Fibroblast of skin of right quadriceps (primary cell): ENCODE data around the gene KCNMB2.

Source experiments
- DNase-seq: peaks from one replicate; pipeline ENCODE4 v3.0.0-alpha.2; 2013

Gene KCNMB2

DNA sequence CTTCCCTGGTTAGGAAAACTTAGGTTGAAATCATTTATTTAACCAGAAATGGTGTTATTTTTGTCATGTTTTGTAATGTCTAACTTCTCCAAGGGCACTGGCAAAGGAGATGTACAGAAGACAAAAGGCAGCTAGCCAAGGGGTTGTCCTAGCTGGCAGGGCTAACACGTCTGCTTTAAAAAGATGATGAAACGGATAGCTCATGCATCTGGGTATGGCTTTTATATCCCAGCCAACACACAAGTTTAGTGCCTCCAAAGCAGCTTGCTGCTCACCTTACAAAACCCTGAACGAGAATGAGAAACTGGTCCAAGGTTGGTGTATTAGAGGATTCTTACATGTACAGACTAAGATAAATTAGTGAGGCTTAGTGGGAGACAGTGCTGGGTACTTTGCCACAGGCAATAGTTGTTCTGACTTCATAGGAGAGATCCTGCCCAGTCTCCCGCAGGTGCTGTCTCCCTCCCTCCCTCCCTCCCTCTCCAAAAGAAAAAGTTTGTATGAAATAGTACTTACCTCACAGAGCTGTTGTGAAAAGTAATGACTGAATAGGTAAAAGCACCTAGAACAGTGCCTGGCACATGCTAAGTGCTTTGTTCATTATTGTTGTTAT lies 47.8 kb downstream of the KCNMB2 start:
- no peak for DNase-seq

GRCh38 chr3:178584722-178585380 lies 48.6 kb downstream of the KCNMB2 start:
- no peak for DNase-seq

GRCh38 chr3:178585454-178585853 lies 49.2 kb downstream of the KCNMB2 start:
- DNase-seq = no peak

GRCh38 chr3:178586076-178586475 lies 49.8 kb downstream of the KCNMB2 start:
- DNase-seq = no peak

DNA sequence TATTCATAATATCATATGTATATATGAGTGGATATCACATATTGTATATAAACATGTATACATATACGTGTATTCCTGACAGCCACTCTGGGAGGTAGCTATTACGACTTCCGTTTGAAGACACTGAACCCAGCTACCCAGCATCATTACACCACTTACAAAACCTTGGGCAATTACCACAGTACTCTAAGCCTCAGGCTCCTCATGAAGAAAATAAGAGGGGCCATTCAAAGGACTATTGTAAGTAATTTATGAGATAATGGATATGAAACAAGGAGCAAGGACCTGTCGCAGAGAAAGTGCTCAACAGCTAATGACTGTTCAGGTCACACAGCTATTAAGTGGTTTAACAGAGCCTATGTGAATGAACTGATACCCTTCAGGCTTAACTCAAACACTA lies 52.4 kb downstream of the KCNMB2 start:
- DNase-seq = no peak

- no peak for DNase-seq
Measured at GRCh38 chr3:178593786-178594185, 57.5 kb downstream of the KCNMB2 start.

- no peak for DNase-seq
Measured at GRCh38 chr3:178597371-178597770, 61.1 kb downstream of the KCNMB2 start.

DNA sequence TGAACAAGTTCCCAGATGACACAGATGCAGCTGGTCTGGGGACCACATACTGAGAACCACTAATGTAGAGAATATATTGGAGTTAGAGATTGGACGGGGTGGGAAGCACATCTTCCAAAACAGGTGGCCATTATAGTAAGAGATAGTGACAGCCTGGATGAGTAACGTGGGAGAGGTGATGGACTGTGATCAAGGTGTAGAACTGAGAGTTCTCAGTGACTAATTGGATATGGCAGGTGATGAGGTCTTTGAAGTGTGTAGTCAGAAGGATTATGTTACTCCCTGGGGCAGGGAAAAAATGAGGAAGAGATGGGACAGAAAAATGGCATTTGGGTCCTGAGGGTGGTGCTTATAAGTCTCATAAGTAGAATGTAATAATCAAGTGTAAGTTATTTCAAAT lies 66.6 kb downstream of the KCNMB2 start:
- DNase-seq = no peak

GRCh38 chr3:178603735-178604134 lies 67.5 kb downstream of the KCNMB2 start:
- no peak for DNase-seq

GRCh38 chr3:178618197-178618596 lies 82.0 kb downstream of the KCNMB2 start:
- peak; percentile 3 for DNase-seq

DNA sequence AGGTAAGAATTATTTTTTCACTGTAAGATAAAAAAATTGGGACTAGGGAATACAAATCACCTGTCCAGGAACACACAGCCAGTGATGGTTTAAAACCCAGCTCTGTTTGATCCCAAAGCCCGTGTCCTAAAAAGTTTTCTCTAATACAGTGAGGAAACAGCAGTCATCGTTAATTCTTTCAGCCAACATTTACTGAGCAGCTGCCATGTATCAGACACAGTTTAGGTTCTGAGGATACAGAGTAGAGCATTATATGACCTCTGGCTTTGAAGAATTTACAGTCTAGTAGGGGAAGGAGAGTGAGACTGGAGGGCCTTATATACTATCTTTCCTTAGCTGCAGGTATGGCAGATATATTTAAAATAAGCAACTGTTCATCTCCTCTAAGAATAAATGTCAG lies 82.7 kb downstream of the KCNMB2 start:
- no peak for DNase-seq

DNA sequence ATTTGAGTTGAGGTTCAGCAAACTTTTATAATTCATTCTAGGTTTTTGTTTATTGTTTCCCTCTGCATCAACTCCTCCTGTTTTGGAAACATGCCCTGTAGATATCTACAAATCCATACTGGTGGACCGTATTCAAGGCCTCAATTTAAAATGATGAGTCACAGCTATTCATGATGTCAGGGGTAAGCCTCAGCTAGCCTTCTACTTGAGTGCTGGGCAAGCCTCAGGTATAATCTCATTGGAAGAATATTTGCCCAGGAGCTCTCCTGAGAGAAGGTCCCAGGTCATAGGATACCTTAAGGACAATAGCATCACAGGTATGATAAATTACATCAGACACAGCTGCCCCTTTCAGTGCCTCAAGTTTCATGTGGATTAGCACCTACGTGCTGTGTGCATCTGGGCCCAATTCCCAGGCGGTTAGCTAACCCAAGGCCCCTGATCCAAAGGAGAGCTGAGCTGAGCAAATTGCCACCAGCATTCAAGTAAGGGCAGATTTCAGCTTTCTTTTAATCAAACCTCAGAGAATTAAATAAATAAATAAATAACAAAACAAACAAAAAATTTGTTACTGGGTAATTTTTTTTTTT lies 87.5 kb downstream of the KCNMB2 start:
- no peak for DNase-seq

DNA sequence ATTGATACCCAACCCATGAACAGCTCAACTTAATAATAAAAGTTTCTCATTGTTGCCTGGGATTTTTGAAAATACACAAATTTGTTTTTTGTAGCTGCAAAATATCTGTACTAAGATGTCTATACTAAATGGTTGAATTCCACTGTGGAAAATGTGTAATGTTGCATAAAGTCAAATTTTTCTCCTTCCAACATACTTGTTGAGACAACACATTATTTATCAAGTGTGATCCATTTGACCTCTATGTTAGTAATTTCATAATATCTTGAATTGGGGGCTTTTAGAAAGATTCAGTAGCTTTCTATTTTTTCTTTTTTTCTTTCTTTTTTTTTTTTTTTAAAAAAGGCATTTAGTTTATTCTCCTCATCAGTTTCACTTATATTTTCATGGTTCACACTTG lies 88.0 kb downstream of the KCNMB2 start:
- DNase-seq = no peak

- no peak for DNase-seq
Measured at GRCh38 chr3:178625053-178625600, 88.9 kb downstream of the KCNMB2 start.

DNA sequence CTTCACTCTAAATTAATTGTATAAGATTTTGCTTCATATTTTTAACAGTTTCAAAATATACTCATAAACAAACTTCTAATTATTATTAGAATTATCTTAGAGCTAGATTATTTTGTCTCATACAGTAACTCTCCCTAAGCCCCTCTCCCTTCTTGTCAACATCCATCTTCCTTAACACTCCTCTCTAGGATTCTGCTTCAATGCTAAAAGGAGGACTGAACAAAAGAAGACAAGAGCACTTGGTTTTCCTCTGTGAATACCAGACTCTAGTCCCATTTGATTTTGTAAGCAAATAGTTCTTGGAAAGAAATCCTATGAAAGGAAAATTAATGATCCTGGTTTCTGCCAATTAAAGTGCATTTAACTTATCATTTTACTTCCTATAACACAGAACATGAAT lies 91.8 kb downstream of the KCNMB2 start:
- no peak for DNase-seq

DNA sequence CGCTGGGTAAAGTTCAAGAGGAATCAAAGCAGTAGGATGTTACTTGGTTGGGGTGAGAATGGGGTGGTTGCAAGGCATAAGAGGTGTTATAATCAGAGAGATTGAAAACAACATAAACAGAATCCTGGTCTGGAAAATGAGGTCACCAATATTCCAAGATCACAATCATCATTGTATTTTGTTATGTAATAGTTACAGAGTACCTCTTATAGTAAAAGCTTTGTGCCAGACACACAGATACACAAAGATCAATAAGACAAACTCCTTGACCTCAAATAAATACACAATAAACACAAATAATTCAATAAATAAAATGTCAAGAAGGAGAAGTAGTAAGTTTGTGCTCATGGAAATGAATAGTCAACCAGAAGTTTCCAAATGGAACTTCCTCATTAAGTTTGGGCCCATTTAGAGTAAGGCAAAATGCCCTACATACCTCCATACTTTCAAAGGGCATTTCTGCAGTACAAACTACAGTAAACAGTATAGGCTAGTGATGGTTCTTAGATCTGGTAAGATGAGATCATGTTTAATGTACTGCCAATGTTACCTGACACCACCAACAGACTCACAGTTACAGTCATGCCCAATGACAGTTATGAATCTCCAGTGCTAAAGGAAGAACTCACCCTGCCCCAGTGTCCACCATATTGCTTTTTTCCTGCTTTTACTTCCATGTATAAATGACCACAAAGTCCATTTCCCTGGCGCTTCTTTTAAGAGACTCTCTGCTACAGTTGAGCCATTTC lies 93.4 kb downstream of the KCNMB2 start:
- DNase-seq = no peak

DNA sequence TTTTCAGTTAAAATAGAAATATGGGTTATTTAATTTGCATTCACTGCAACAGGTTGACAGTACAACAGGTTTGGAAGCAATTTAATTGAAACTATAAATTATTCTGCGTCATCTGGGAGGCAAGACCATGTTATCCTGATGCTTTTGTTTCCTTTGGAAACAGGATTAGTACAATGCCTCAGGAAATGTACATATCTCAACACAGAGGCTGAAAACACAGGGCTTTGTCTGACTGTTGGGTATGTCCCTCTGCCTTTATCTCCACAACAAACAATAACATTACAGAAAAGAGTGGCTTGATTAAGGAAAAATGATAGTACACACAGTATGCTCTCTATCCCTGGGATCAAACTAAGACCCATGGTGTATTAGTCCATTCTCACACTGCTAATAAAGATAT lies 95.7 kb downstream of the KCNMB2 start:
- no peak for DNase-seq

DNA sequence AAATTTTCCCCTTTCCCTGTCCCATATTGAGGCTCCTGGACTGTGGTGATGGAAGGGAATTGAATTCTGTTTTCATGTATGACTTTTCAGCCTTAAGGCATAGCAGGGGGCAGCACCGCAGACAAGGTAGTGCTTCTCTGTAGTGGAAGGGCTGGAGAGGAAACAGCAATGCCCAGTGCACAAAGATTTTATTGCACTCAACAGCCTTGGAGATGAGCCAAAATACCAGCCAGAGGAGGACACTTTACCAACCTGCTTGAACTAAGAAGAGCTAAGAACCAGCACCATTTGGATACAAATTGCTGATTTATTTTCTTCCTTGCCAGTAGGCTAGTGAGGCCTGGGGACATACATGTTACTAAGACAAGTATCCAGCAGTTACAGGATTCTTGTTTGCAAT lies 98.7 kb downstream of the KCNMB2 start:
- no peak for DNase-seq

- DNase-seq = no peak
Measured at GRCh38 chr3:178637802-178638201, 101.6 kb downstream of the KCNMB2 start.

DNA sequence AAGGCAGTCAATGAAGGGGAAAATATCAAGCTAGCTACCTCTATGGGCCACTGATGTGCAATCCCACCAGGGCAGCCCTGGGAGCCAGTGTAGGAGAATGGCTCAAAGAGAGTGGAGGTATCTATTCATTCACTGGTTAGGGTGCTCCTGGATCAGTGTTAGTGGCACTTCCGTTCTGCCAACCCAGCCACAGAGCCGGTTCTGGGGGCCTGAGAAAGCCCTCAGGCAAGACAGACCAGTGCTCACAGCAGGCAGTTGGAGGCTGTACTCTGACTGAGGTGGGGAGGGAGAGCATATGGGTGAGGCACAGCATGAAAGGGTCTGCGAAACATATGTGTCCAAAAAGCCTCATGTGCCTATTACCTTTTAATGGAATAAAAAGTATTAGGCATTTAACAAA lies 109.3 kb downstream of the KCNMB2 start:
- no peak for DNase-seq

GRCh38 chr3:178646186-178646862 lies 110.1 kb downstream of the KCNMB2 start:
- DNase-seq = no peak

- DNase-seq = no peak
Measured at GRCh38 chr3:178655488-178655887, 119.3 kb downstream of the KCNMB2 start.

- no peak for DNase-seq
Measured at GRCh38 chr3:178658694-178659325, 122.6 kb downstream of the KCNMB2 start.
